PFSK-1 (cell line): ENCODE measurements around the gene KIF26B.

Experiments used
- FOXP2 ChIP-seq: optimal IDR thresholded peaks from 2 replicates; pipeline ENCODE3; 2011; ENCODE audit warnings: borderline replicate concordance, control low read depth, inconsistent platforms; ENCODE audit not compliant: insufficient read depth; ENCODE audit errors: extremely low read length, extremely low read depth
- POLR2AphosphoS5 ChIP-seq: IDR thresholded peaks from 2 replicates; pipeline ENCODE4 v1.6.1; 2012; ENCODE audit warnings: low read depth, mild to moderate bottlenecking, control low read depth, low read length, moderate library complexity
- SIN3A ChIP-seq: IDR thresholded peaks from 2 replicates; pipeline ENCODE4 v1.6.1; 2012; ENCODE audit warnings: mild to moderate bottlenecking, low read length, moderate library complexity, borderline replicate concordance; ENCODE audit not compliant: insufficient read depth
- TAF1 ChIP-seq: IDR thresholded peaks from 2 replicates; pipeline ENCODE4 v1.6.1; 2012; ENCODE audit warnings: low read length, control low read depth, borderline replicate concordance; ENCODE audit not compliant: insufficient read depth
- TF ChIP-seq, protein P1 (sequence below), 2 experiments: IDR thresholded peaks; 2 replicates each; pipeline versions ENCODE4 v1.6.1 to v1.8.0; 2011 to 2012; ENCODE audit warnings: low read depth in 2 of 2, low read length in 2 of 2, control low read depth in 1 of 2, inconsistent platforms in 1 of 2, mild to moderate bottlenecking in 1 of 2, moderate library complexity in 1 of 2; ENCODE audit not compliant: insufficient read depth in 1 of 2

KIF26B gene

DNA sequence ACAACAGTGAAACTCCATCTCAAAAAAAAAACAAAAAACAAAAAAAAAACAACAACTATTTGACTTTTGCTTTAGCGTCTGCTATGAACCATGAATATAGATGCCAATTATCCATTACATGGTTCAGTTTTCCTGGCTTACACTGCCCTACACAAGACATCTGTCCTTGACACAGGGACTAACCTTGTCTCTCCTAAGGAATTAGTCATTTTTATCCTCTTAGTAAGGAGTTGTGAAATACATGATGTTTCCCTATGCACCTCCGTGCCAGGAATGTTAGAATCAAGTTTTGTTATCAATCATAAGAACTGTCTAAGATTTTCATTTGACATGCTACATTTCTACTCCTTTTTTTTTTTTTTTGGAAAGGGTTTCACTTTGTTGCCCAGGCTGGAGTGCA is 241.8 kb downstream of the KIF26B start:
- TF ChIP-seq FOXP2 = no peak
- no peak for TF ChIP-seq POLR2AphosphoS5
- TF ChIP-seq TAF1 = no peak
- TF ChIP-seq SIN3A = no peak
- TF ChIP-seq, protein P1, sequence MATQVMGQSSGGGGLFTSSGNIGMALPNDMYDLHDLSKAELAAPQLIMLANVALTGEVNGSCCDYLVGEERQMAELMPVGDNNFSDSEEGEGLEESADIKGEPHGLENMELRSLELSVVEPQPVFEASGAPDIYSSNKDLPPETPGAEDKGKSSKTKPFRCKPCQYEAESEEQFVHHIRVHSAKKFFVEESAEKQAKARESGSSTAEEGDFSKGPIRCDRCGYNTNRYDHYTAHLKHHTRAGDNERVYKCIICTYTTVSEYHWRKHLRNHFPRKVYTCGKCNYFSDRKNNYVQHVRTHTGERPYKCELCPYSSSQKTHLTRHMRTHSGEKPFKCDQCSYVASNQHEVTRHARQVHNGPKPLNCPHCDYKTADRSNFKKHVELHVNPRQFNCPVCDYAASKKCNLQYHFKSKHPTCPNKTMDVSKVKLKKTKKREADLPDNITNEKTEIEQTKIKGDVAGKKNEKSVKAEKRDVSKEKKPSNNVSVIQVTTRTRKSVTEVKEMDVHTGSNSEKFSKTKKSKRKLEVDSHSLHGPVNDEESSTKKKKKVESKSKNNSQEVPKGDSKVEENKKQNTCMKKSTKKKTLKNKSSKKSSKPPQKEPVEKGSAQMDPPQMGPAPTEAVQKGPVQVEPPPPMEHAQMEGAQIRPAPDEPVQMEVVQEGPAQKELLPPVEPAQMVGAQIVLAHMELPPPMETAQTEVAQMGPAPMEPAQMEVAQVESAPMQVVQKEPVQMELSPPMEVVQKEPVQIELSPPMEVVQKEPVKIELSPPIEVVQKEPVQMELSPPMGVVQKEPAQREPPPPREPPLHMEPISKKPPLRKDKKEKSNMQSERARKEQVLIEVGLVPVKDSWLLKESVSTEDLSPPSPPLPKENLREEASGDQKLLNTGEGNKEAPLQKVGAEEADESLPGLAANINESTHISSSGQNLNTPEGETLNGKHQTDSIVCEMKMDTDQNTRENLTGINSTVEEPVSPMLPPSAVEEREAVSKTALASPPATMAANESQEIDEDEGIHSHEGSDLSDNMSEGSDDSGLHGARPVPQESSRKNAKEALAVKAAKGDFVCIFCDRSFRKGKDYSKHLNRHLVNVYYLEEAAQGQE (IDR thresholded peaks at IDR 0.05; ENCODE audit: insufficient read depth in 1 of 2, low read depth in 2 of 2, low read length in 2 of 2) = no peak

DNA sequence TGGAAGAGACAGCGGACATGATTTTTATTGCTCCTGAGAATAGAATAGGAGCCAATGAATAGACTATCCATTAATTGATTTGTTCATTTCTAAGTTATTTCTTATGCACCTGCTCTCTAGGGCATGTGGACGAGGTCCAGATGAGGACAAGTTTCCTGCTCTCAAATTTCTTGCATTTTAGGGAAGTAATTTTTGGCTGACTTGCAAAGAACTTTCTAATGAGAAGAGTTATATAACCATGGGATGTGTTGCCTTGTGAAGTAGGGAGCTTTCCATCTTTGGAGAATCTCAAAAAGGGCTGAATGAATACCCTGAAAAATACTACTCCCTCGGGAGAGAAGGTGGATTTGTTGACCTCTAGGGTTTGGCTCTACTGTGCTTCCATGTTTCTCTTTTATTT is 243.0 kb downstream of the KIF26B start:
- TF ChIP-seq FOXP2 = no peak
- TF ChIP-seq, protein P1 (IDR thresholded peaks at IDR 0.05; ENCODE audit: insufficient read depth in 1 of 2, low read depth in 2 of 2, low read length in 2 of 2) = no peak
- no peak for TF ChIP-seq TAF1
- no peak for TF ChIP-seq POLR2AphosphoS5
- TF ChIP-seq SIN3A = no peak

DNA sequence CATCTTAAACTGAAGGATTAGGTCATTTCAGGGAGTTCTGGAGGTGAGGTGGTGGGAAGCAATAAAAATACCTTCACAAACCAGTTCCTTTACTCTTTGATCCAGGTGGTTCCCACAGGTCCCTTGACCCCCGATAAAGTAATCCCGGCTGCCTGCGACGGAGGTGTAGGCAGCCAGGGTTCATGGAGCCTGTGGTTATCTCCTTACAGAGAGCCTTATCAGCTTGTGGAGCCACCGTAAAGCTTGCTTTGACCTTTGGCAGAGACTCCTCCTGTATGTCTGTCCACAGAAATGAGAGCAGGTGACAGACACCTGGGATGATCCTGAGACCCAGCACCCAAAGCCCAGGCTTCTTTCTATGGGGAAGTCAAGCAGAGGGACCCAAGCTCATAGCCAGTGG is 243.4 kb downstream of the KIF26B start:
- TF ChIP-seq SIN3A = no peak
- TF ChIP-seq FOXP2 = no peak
- TF ChIP-seq, protein P1 (IDR thresholded peaks at IDR 0.05; ENCODE audit: insufficient read depth in 1 of 2, low read depth in 2 of 2, low read length in 2 of 2) = no peak
- TF ChIP-seq TAF1 = no peak
- TF ChIP-seq POLR2AphosphoS5 = no peak

DNA sequence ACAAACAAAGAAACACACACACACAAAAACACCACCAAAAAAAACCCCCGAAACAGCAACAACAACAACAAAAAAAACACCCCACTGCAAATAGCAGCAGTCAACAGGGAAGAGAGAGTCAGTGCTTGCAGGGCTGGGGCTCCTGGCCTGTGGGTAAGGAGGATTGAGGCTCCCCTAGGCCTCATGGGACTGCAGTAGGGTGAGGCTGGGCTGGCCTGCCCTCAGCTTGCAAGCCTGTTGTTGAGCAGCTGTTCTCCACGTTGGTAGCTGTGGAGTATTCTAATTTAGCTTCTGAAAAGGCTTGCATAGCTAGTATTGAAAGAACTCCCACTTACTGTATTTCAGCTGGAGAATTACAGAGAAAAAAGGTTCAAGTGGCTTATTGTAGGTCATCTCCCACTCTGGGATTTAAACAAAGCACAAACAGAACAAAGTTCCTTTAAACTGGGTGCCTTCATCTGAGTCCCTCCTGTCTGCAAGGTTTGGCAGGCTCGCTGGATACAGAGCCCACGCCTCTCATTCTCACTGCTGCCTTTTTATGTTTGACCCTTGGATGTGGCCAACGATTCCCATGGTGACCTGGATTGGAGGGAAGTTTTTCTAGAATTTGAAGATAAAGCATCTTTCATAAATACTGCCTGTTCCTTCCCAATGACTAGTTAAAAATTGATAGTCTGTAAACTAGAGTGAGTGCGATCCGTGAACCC is 247.2 kb downstream of the KIF26B start:
- no peak for TF ChIP-seq POLR2AphosphoS5
- TF ChIP-seq, protein P1 (IDR thresholded peaks at IDR 0.05; ENCODE audit: insufficient read depth in 1 of 2, low read depth in 2 of 2, low read length in 2 of 2) = no peak
- no peak for TF ChIP-seq FOXP2
- no peak for TF ChIP-seq TAF1
- TF ChIP-seq SIN3A = no peak

DNA sequence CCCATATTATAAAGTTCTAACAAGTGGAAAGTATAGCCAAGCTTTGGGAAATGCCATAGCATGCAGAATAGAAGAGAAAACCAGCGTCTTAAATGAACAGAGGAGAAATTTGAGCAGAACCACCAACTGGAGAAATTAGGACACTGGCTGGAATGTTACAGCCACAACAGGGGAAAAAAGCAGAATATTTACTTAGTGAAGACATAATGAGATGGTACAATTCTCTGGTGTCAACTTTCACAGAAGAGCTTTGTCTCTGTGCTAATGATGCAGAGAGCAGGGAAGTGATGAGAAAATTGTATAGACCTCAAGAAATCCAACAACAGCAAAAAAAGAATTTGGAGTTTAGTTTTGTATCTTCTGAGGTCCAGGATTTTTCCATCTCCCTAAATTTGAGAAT is 249.7 kb downstream of the KIF26B start:
- TF ChIP-seq, protein P1 (IDR thresholded peaks at IDR 0.05; ENCODE audit: insufficient read depth in 1 of 2, low read depth in 2 of 2, low read length in 2 of 2) = no peak
